Small intestine (tissue), 7 donors: ENCODE data around the gene POLR3H. TPM values are rescaled to one million over a fixed set of nuclear protein-coding genes. Genes with fewer than 3 reads are reported as not detected.

Source experiments
- DNase-seq, 2 donors: peaks; one replicate each; pipeline versions ENCODE4 v3.0.0 to v3.0.0-alpha.2; 2013
- FAIRE-seq: peaks from 2 replicates; lab custom pipeline; 2012; peaks lifted over from hg19 to GRCh38; lab: Jason Lieb, UNC
- H3K27ac ChIP-seq, 3 donors: one replicate each; pipeline ENCODE4 v1.5.1; 2013; ENCODE audit warnings: low read length in 2 of 3, mild to moderate bottlenecking in 2 of 3, control low read depth in 1 of 3, inconsistent platforms in 1 of 3, low read depth in 1 of 3, moderate library complexity in 1 of 3
- H3K27me3 ChIP-seq, 3 donors: one replicate each; pipeline ENCODE4 v1.6.1; 2013; ENCODE audit warnings: low read length in 3 of 3, inconsistent platforms in 1 of 3; ENCODE audit not compliant: control insufficient read depth in 3 of 3, insufficient read depth in 3 of 3
- H3K36me3 ChIP-seq, 3 donors: one replicate each; pipeline ENCODE4 v1.6.1; 2013; ENCODE audit warnings: low read length in 3 of 3, inconsistent platforms in 1 of 3, low read depth in 1 of 3, mild to moderate bottlenecking in 1 of 3, moderate library complexity in 1 of 3; ENCODE audit not compliant: control insufficient read depth in 3 of 3, insufficient read depth in 2 of 3
- H3K4me1 ChIP-seq, 3 donors: one replicate each; pipeline ENCODE4 v1.6.1; 2013; ENCODE audit warnings: low read length in 2 of 3, inconsistent platforms in 1 of 3, low read depth in 1 of 3, mild to moderate bottlenecking in 1 of 3, moderate library complexity in 1 of 3; ENCODE audit not compliant: control insufficient read depth in 3 of 3, insufficient read depth in 2 of 3
- H3K4me3 ChIP-seq, 3 donors: one replicate each; pipeline ENCODE4 v1.5.1; 2013; ENCODE audit warnings: low read length in 3 of 3, control low read depth in 1 of 3, inconsistent platforms in 1 of 3, low read depth in 1 of 3, mild to moderate bottlenecking in 1 of 3, moderate library complexity in 1 of 3
- H3K9me3 ChIP-seq, 2 donors: one replicate each; pipeline ENCODE4 v1.6.1; 2013; ENCODE audit warnings: low read depth in 1 of 2, low read length in 1 of 2; ENCODE audit not compliant: control insufficient read depth in 2 of 2, insufficient read depth in 1 of 2
- WGBS, 3 donors: extraction: QIAGEN DNeasy Blood & Tissue Kit; methylation state at CpG; one replicate each; pipeline ENCODE4 v1.1.7; 2013; 5-methylcytosine and 5-hydroxymethylcytosine counted together
- polyA plus RNA-seq, 4 donors: library from polyadenylated mRNA; stranded (reverse) in 3 of 4; unstranded in 1 of 4; fragments of 200-250 nt in 3 of 4; fragments of 120-200 nt in 1 of 4; gene quantifications; one replicate each; pipeline versions ENCODE4 v1.2.1 to v1.2.3, GENCODE V29; 2013
- donor health status: healthy with polysubstance abuse.
- donor health status: control.
- donor health status: control.
- donor health status: Bipolar disorder and iron deficiency.
- donor health status: healthy.

Gene POLR3H
- polyA plus RNA-seq, 4 donors: 2.7 to 18.2 (median 9.5) TPM

DNA sequence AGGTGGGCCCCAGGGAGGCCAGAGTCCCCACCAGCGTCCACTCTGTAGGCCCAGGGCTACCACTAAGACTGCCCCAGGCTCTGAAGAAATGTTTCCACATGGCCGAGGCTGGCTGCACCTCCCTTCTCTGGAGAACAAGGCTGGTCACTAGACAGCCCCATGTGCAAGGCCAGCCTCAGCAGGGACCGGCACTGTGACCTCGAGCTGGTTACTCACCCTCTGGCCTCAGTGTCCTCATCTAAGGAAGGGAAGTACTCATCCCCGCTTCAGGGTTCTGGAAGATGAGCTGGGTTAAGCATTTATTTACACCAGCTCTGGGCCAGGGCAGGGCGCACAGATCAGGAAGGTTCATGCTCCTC lies 35.7 kb upstream of the POLR3H start:
- H3K4me1 ChIP-seq: no peaks in the 10 kb centered on the region
- no peak overlapping the region for H3K27ac ChIP-seq
- peaks cover 10 to 97% (median 21%) of the 10 kb centered on the region in 3 donors for H3K36me3 ChIP-seq
- H3K27me3 ChIP-seq: no peaks in the 10 kb centered on the region
- H3K9me3 ChIP-seq: no peaks in the 10 kb centered on the region
- 88 to 92% (median 90%) methylated on average over 6 of the region's 6 CpGs for whole genome bisulfite sequencing, 3 donors
- DNase-seq (no peak), FAIRE-seq (no peak)
- no peak overlapping the region for H3K4me3 ChIP-seq

GRCh38 chr22:41579297-41579996 lies 35.2 kb upstream of the POLR3H start:
- WGBS, 3 donors: 96 to 99% (median 98%) methylated on average over 12 of the region's 12 CpGs
- no peak overlapping the region for H3K27ac ChIP-seq
- FAIRE-seq (no peak), DNase-seq (no peak)
- no peak overlapping the region for H3K4me3 ChIP-seq
- H3K4me1 ChIP-seq: no peaks in the 10 kb centered on the region
- no peaks in the 10 kb centered on the region for H3K9me3 ChIP-seq
- no peaks in the 10 kb centered on the region for H3K27me3 ChIP-seq
- H3K36me3 ChIP-seq: peaks cover 10 to 97% (median 20%) of the 10 kb centered on the region in 3 donors

DNA sequence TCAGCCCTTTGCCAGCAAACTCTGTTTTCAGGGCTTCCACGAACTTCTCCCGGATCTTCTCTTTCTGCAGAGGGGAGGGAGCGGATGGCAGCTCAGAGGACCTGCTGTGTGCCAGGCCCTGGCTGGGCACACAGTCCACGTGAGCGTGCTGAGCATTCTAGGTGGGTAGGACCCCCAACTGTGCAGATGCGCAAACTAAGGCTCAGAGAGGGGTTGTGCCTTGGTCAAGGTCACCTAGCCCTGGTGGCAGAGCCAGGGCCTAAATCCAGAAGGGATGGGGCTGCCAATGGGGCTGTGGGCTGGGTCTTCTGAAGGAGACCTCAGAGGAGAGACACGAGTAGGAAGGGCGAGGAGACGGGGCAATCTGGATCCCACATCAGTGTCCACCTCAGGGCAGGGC lies 34.5 kb upstream of the POLR3H start:
- Histone ChIP-seq H3K4me3 (no peak overlapping the region), H3K9me3 (no peaks in the 10 kb centered on the region), H3K27ac (no peak overlapping the region), H3K27me3 (no peaks in the 10 kb centered on the region), H3K4me1 (no peaks in the 10 kb centered on the region), H3K36me3 (peaks cover 10 to 94% (median 15%) of the 10 kb centered on the region in 3 donors)
- FAIRE-seq: no peak
- DNase-seq: no peak
- WGBS, 3 donors: 93 to 98% (median 94%) methylated on average over 9 of the region's 9 CpGs

GRCh38 chr22:41578114-41578513 lies 33.8 kb upstream of the POLR3H start:
- DNase-seq (no peak), FAIRE-seq (no peak)
- no peak overlapping the region for H3K27ac ChIP-seq
- 93 to 97% (median 93%) methylated on average over 8 of the region's 8 CpGs for WGBS, 3 donors
- H3K4me1 ChIP-seq: no peaks in the 10 kb centered on the region
- no peaks in the 10 kb centered on the region for H3K27me3 ChIP-seq
- H3K4me3 ChIP-seq: no peak overlapping the region
- no peaks in the 10 kb centered on the region for H3K9me3 ChIP-seq
- peaks cover 10 to 93% (median 10%) of the 10 kb centered on the region in 3 donors for H3K36me3 ChIP-seq

GRCh38 chr22:41576877-41577276 lies 32.6 kb upstream of the POLR3H start:
- Histone ChIP-seq H3K4me1 (no peaks in the 10 kb centered on the region), H3K27me3 (no peaks in the 10 kb centered on the region), H3K27ac (no peak overlapping the region), H3K9me3 (no peaks in the 10 kb centered on the region), H3K36me3 (peaks cover 0 to 80% (median 10%) of the 10 kb centered on the region in 3 donors), H3K4me3 (no peak overlapping the region)
- 74 to 79% (median 75%) methylated on average over 9 of the region's 9 CpGs for WGBS, 3 donors
- FAIRE-seq (no peak), DNase-seq (peak; percentile 60 to 61)

DNA sequence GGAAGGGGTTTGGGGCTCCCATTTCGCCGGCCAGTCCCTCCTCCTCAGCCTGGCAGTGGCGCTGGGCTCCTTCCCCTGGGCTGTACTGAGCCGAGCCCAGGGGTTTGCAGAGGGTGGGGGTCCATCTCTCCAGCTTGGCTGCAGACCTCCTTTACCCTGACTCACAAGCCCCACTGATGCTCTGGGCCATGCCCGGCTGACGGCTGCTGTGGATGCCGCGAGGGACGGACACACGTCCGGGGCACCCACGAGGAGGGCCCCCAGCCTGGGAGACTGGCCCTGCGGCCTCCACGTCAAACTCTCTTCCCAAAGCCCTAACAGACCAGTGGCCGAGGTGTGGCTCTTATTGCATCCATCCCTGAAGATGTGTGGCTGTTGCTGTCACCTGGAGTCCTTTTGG lies 31.3 kb upstream of the POLR3H start:
- H3K36me3 ChIP-seq: peaks cover 0 to 69% (median 10%) of the 10 kb centered on the region in 3 donors
- H3K9me3 ChIP-seq: no peaks in the 10 kb centered on the region
- DNase-seq (no peak), FAIRE-seq (no peak)
- H3K4me3 ChIP-seq: no peak overlapping the region
- WGBS, 3 donors: 87 to 93% (median 93%) methylated on average over 14 to 15 of the region's 15 CpGs
- no peaks in the 10 kb centered on the region for H3K4me1 ChIP-seq
- H3K27ac ChIP-seq: no peak overlapping the region
- H3K27me3 ChIP-seq: no peaks in the 10 kb centered on the region

DNA sequence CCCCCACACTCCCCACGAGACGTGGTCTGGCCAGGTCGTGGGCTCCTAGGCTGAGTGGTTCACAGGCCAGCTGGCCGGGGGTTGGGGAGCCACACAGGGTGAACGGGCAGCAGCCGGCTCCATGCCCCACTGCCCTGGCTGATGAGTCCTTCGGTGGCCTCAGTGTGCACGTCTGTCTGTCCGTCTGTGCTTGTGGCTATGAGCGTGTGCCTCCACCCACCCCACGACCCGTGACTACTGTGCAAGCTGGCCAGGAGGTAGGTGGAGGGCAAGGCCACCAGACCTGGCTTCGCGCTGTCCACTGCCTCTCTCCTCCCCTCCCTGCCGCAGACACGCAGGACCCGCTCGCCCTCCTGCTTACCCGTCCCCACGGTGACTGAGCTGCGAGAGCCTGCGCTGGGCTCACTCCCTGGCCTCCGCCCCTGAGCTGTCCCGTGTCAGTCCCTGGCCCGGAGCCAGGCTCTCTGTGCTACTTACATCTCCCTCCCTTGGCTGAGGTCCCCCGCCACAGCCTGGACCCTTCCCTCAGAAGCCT lies 30.6 kb upstream of the POLR3H start:
- DNase-seq (no peak), FAIRE-seq (no peak)
- no peak overlapping the region for H3K27ac ChIP-seq
- peaks cover 0 to 63% (median 10%) of the 10 kb centered on the region in 3 donors for H3K36me3 ChIP-seq
- H3K4me3 ChIP-seq: no peak overlapping the region
- 72 to 79% (median 77%) methylated on average over 25 to 26 of the region's 26 CpGs for WGBS, 3 donors
- peaks cover 0 to 2% (median 0%) of the 10 kb centered on the region in 3 donors for H3K4me1 ChIP-seq
- no peaks in the 10 kb centered on the region for H3K27me3 ChIP-seq
- H3K9me3 ChIP-seq: no peaks in the 10 kb centered on the region

DNA sequence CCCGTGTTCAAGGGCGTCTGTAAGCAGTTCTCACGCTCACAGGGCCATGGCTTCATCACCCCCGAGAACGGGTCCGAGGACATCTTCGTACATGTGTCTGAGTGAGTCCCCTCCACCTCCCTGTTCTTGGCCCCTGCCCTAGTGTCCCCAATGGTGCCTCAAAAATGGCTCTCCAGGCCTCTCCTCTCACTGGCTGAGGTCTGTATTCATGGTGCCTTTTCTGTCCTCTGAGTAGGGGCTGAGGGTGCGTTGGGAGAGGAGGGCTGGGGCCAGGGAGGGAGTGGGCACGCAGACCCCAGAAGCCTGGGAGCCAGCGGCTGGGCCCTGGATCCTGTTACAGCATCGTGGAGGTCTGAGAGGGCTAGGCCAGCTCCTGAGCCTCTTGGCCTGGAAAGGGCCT lies 29.4 kb upstream of the POLR3H start:
- DNase-seq: no peak
- Histone ChIP-seq H3K4me1 (peaks cover 0 to 4% (median 0%) of the 10 kb centered on the region in 3 donors), H3K36me3 (peaks cover 0 to 51% (median 10%) of the 10 kb centered on the region in 3 donors), H3K27ac (no peak overlapping the region), H3K27me3 (no peaks in the 10 kb centered on the region), H3K9me3 (no peaks in the 10 kb centered on the region), H3K4me3 (no peak overlapping the region)
- 88 to 91% (median 90%) methylated on average over 11 of the region's 11 CpGs for WGBS, 3 donors
- FAIRE-seq: no peak
